Liver (tissue), 9 donors: Measurements from ENCODE around the gene FBXO34. TPM values are rescaled to one million over a fixed set of nuclear protein-coding genes. Genes with fewer than 3 reads are reported as not detected.

ENCODE experiments used
- DNase-seq: peaks from one replicate; pipeline ENCODE4 v3.0.0-alpha.2; 2017; ENCODE audit warnings: low spot score
- H3K27ac ChIP-seq, 2 donors: one replicate each; pipeline ENCODE4 v1.7.0; 2013; ENCODE audit warnings: inconsistent platforms in 2 of 2, low read length in 2 of 2, control low read depth in 1 of 2, low read depth in 1 of 2, mild to moderate bottlenecking in 1 of 2
- H3K27me3 ChIP-seq, 4 donors: one replicate each; pipeline versions ENCODE4 v1.6.1 to v1.7.0; 2013; ENCODE audit warnings: low read length in 3 of 4, inconsistent platforms in 1 of 4, mild to moderate bottlenecking in 1 of 4, moderate library complexity in 1 of 4; ENCODE audit not compliant: control insufficient read depth in 4 of 4, insufficient read depth in 4 of 4
- H3K36me3 ChIP-seq, 4 donors: one replicate each; pipeline versions ENCODE4 v1.6.1 to v1.7.0; 2013; ENCODE audit warnings: low read length in 3 of 4, mild to moderate bottlenecking in 3 of 4, low read depth in 1 of 4, moderate library complexity in 1 of 4; ENCODE audit not compliant: control insufficient read depth in 4 of 4, insufficient read depth in 3 of 4
- H3K4me1 ChIP-seq, 4 donors: one replicate each; pipeline versions ENCODE4 v1.6.1 to v1.7.0; 2013; ENCODE audit warnings: low read length in 3 of 4, mild to moderate bottlenecking in 3 of 4, moderate library complexity in 1 of 4; ENCODE audit not compliant: control insufficient read depth in 4 of 4, insufficient read depth in 4 of 4
- H3K4me3 ChIP-seq, 3 donors: one replicate each; pipeline versions ENCODE4 v1.6.1 to v1.7.0; 2013; ENCODE audit warnings: low read length in 3 of 3, control low read depth in 1 of 3, low read depth in 1 of 3, mild to moderate bottlenecking in 1 of 3
- H3K9ac ChIP-seq, 2 donors: one replicate each; pipeline ENCODE4 v1.7.0; 2013; ENCODE audit warnings: low read length in 2 of 2, mild to moderate bottlenecking in 2 of 2, moderate library complexity in 2 of 2, control low read depth in 1 of 2, low read depth in 1 of 2
- H3K9me3 ChIP-seq, 4 donors: one replicate each; pipeline versions ENCODE4 v1.6.1 to v1.7.0; 2013; ENCODE audit warnings: low read length in 3 of 4; ENCODE audit not compliant: control insufficient read depth in 4 of 4
- ATF3 ChIP-seq: IDR thresholded peaks from 2 replicates; pipeline ENCODE4 v1.6.1; 2016; ENCODE audit warnings: antibody characterized with exemption
- EGR1 ChIP-seq, 2 donors: IDR thresholded peaks; 2 replicates each; pipeline ENCODE4 v1.6.1; 2016 to 2018; ENCODE audit warnings: antibody characterized with exemption in 2 of 2, low read depth in 2 of 2
- FOXA1 ChIP-seq: IDR thresholded peaks from 2 replicates; pipeline ENCODE4 v1.6.1; 2016; ENCODE audit warnings: antibody characterized with exemption
- FOXA2 ChIP-seq: IDR thresholded peaks from 2 replicates; pipeline ENCODE4 v1.6.1; 2016; ENCODE audit warnings: antibody characterized with exemption
- HNF4A ChIP-seq, 2 donors: conservative IDR thresholded peaks; 2 replicates each; pipeline ENCODE4 v1.6.1; 2016; ENCODE audit warnings: antibody characterized with exemption in 2 of 2, mild to moderate bottlenecking in 2 of 2
- HNF4G ChIP-seq: IDR thresholded peaks from 2 replicates; pipeline ENCODE4 v1.6.1; 2016; ENCODE audit warnings: antibody characterized with exemption
- JUND ChIP-seq, 2 donors: IDR thresholded peaks; 2 replicates each; pipeline ENCODE4 v1.6.1; 2016; ENCODE audit warnings: antibody characterized with exemption in 2 of 2
- MAX ChIP-seq: IDR thresholded peaks from 2 replicates; pipeline ENCODE4 v1.6.1; 2016; ENCODE audit warnings: antibody characterized with exemption
- NR2F2 ChIP-seq: IDR thresholded peaks from 2 replicates; pipeline ENCODE4 v1.6.1; 2016; ENCODE audit warnings: antibody characterized with exemption
- RAD21 ChIP-seq, 2 donors: IDR thresholded peaks; 2 replicates each; pipeline ENCODE4 v1.6.1; 2016; ENCODE audit warnings: antibody characterized with exemption in 2 of 2, mild to moderate bottlenecking in 2 of 2
- RXRA ChIP-seq, 2 donors: IDR thresholded peaks; 2 replicates each; pipeline ENCODE4 v1.6.1; 2017 to 2018; ENCODE audit warnings: antibody characterized with exemption in 2 of 2, mild to moderate bottlenecking in 1 of 2
- SP1 ChIP-seq: IDR thresholded peaks from 2 replicates; pipeline ENCODE4 v1.6.1; 2018; ENCODE audit warnings: antibody characterized with exemption, mild to moderate bottlenecking
- YY1 ChIP-seq: IDR thresholded peaks from 2 replicates; pipeline ENCODE4 v1.6.1; 2016; ENCODE audit warnings: antibody characterized with exemption, mild to moderate bottlenecking
- WGBS: extraction: QIAGEN DNeasy Blood & Tissue Kit; methylation state at CpG from one replicate; pipeline ENCODE4 v1.1.7; 2013; 5-methylcytosine and 5-hydroxymethylcytosine counted together
- polyA plus RNA-seq, 2 donors: library from polyadenylated mRNA; stranded (reverse) in 1 of 2; unstranded in 1 of 2; fragments of 200-250 nt in 1 of 2; fragments of >200 nt in 1 of 2; fragmentation: Nextera tagmentation in 1 of 2; extraction: Ambion mirVana in 1 of 2; gene quantifications; one replicate each; pipeline versions ENCODE4 v1.2.1 to v1.2.3, GENCODE V29; 2013 to 2015
- total RNA-seq, 2 donors: library from RNA; depleted of rRNA; stranded (reverse); fragments of >200 nt; gene quantifications; one replicate each; pipeline ENCODE4 v1.2.3, GENCODE V29; 2014
- TF ChIP-seq, protein P1 (sequence below): IDR thresholded peaks from 2 replicates; pipeline ENCODE4 v1.6.1; 2016; ENCODE audit warnings: antibody characterized with exemption, mild to moderate bottlenecking
- TF ChIP-seq, protein P2 (sequence below): fragments of 150-350 bp; IDR thresholded peaks from 2 replicates; pipeline ENCODE4 v1.5.1; 2017; ENCODE audit warnings: improper control_type of control experiment, low read depth, low read length; ENCODE audit not compliant: missing input control
- TF ChIP-seq, protein P3 (sequence below): IDR thresholded peaks from 2 replicates; pipeline ENCODE4 v1.6.1; 2016; ENCODE audit warnings: antibody characterized with exemption
- donor health status: healthy.
- donor health status: healthy.
- donor health status: healthy.
- donor health status: healthy.
- donor health status: healthy.

The FBXO34 gene
- total and polyA plus RNA-seq, 4 donors, result 4.2 to 25.8 (median 10.1) TPM

DNA sequence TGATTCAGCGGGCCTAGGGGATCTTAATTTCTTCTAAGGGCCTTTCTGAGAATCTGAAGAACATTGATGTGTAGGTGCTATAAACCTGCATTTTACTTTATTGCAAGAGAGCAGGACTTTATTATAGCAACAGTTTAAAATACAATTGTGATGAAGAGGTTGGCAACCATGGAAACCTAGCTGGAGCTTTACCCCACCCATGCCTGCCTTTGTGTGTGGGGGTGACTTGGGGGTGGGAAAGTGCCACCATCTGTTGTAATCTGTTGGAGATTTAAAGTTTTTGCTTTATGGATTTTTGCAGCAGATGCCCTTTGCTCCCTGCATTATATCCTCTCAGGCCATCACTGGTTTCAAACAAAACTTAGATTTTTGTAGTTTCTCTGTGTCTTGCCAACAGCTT lies 75.8 kb downstream of the FBXO34 start:
- Histone ChIP-seq H3K9ac (no peak overlapping the region), H3K9me3 (no peaks in the 10 kb centered on the region), H3K4me1 (no peaks in the 10 kb centered on the region), H3K27ac (no peak overlapping the region), H3K27me3 (no peaks in the 10 kb centered on the region), H3K36me3 (peaks cover 8 to 18% (median 15%) of the 10 kb centered on the region in 4 donors), H3K4me3 (no peak overlapping the region)
- 95% methylated on average over 1 of the region's 1 CpG for WGBS
- no peak for DNase-seq
- no peak for TF ChIP-seq RXRA (IDR thresholded peaks at IDR 0.05)
- no peak for TF ChIP-seq SP1
- TF ChIP-seq ATF3, result no peak
- TF ChIP-seq MAX, result no peak
- TF ChIP-seq EGR1 (IDR thresholded peaks at IDR 0.05; ENCODE audit: low read depth in 2 of 2), result no peak
- TF ChIP-seq NR2F2, result no peak
- TF ChIP-seq JUND (IDR thresholded peaks at IDR 0.05), result no peak
- TF ChIP-seq FOXA2, result no peak
- no peak for TF ChIP-seq HNF4G
- TF ChIP-seq, protein P1, sequence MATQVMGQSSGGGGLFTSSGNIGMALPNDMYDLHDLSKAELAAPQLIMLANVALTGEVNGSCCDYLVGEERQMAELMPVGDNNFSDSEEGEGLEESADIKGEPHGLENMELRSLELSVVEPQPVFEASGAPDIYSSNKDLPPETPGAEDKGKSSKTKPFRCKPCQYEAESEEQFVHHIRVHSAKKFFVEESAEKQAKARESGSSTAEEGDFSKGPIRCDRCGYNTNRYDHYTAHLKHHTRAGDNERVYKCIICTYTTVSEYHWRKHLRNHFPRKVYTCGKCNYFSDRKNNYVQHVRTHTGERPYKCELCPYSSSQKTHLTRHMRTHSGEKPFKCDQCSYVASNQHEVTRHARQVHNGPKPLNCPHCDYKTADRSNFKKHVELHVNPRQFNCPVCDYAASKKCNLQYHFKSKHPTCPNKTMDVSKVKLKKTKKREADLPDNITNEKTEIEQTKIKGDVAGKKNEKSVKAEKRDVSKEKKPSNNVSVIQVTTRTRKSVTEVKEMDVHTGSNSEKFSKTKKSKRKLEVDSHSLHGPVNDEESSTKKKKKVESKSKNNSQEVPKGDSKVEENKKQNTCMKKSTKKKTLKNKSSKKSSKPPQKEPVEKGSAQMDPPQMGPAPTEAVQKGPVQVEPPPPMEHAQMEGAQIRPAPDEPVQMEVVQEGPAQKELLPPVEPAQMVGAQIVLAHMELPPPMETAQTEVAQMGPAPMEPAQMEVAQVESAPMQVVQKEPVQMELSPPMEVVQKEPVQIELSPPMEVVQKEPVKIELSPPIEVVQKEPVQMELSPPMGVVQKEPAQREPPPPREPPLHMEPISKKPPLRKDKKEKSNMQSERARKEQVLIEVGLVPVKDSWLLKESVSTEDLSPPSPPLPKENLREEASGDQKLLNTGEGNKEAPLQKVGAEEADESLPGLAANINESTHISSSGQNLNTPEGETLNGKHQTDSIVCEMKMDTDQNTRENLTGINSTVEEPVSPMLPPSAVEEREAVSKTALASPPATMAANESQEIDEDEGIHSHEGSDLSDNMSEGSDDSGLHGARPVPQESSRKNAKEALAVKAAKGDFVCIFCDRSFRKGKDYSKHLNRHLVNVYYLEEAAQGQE, result no peak
- TF ChIP-seq RAD21 (IDR thresholded peaks at IDR 0.05), result no peak

GRCh38 chr14:55347748-55348147 lies 76.5 kb downstream of the FBXO34 start:
- no peak overlapping the region for H3K27ac ChIP-seq
- WGBS, result 91% methylated on average over 3 of the region's 3 CpGs
- H3K27me3 ChIP-seq, result no peaks in the 10 kb centered on the region
- no peaks in the 10 kb centered on the region for H3K9me3 ChIP-seq
- H3K4me3 ChIP-seq, result no peak overlapping the region
- DNase-seq, result no peak
- peaks cover 11 to 21% (median 17%) of the 10 kb centered on the region in 4 donors for H3K36me3 ChIP-seq
- H3K9ac ChIP-seq, result no peak overlapping the region
- TF ChIP-seq FOXA1 (no peak), YY1 (no peak), NR2F2 (no peak), HNF4A (conservative IDR thresholded peaks at IDR 0.05) (no peak), ATF3 (no peak)
- TF ChIP-seq, protein P2, sequence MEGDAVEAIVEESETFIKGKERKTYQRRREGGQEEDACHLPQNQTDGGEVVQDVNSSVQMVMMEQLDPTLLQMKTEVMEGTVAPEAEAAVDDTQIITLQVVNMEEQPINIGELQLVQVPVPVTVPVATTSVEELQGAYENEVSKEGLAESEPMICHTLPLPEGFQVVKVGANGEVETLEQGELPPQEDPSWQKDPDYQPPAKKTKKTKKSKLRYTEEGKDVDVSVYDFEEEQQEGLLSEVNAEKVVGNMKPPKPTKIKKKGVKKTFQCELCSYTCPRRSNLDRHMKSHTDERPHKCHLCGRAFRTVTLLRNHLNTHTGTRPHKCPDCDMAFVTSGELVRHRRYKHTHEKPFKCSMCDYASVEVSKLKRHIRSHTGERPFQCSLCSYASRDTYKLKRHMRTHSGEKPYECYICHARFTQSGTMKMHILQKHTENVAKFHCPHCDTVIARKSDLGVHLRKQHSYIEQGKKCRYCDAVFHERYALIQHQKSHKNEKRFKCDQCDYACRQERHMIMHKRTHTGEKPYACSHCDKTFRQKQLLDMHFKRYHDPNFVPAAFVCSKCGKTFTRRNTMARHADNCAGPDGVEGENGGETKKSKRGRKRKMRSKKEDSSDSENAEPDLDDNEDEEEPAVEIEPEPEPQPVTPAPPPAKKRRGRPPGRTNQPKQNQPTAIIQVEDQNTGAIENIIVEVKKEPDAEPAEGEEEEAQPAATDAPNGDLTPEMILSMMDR, result no peak
- TF ChIP-seq, protein P3, sequence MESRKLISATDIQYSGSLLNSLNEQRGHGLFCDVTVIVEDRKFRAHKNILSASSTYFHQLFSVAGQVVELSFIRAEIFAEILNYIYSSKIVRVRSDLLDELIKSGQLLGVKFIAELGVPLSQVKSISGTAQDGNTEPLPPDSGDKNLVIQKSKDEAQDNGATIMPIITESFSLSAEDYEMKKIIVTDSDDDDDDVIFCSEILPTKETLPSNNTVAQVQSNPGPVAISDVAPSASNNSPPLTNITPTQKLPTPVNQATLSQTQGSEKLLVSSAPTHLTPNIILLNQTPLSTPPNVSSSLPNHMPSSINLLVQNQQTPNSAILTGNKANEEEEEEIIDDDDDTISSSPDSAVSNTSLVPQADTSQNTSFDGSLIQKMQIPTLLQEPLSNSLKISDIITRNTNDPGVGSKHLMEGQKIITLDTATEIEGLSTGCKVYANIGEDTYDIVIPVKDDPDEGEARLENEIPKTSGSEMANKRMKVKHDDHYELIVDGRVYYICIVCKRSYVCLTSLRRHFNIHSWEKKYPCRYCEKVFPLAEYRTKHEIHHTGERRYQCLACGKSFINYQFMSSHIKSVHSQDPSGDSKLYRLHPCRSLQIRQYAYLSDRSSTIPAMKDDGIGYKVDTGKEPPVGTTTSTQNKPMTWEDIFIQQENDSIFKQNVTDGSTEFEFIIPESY, result no peak
- TF ChIP-seq, protein P1, result no peak
- no peaks in the 10 kb centered on the region for H3K4me1 ChIP-seq
